HG03196 (cell line): ENCODE results near the gene TSC22D1.
A peak's percentile ranks its signal among the peaks of the same experiment; 100 is the strongest.
"Not testable (repeated sequence)": the region's sequence is repeated elsewhere in the genome, so short reads cannot be mapped to it uniquely, and the experiment has no call there.

ENCODE experiments used
- ATAC-seq: cut with Tn5 transposase; IDR thresholded peaks from one replicate; pipeline ENCODE4 v1.9.1; 2021; ENCODE audit not compliant: unreplicated experiment

Gene TSC22D1

GRCh38 chr13:44575741-44576350 is at the start of gene TSC22D1:
Gene TSC22D1 (minus strand): TSS chr13:44576330. CDS start chr13:44576074, 256 bp downstream.
- ATAC-seq = no peak

- ATAC-seq = no peak
Observed at GRCh38 chr13:44622708-44623107, 46.6 kb upstream of the TSC22D1 start.

GRCh38 chr13:44622261-44622660 is 46.1 kb upstream of the TSC22D1 start:
- ATAC-seq = no peak

- no peak for ATAC-seq
Observed at GRCh38 chr13:44620057-44620456, 43.9 kb upstream of the TSC22D1 start.

- no peak for ATAC-seq
Observed at GRCh38 chr13:44619651-44620050, 43.5 kb upstream of the TSC22D1 start.

GRCh38 chr13:44618326-44618725 is 42.2 kb upstream of the TSC22D1 start:
- ATAC-seq = no peak

- ATAC-seq = no peak
Observed at GRCh38 chr13:44617648-44618047, 41.5 kb upstream of the TSC22D1 start.

- no peak for ATAC-seq
Observed at GRCh38 chr13:44609137-44609536, 33.0 kb upstream of the TSC22D1 start.

GRCh38 chr13:44605721-44606120 is 29.6 kb upstream of the TSC22D1 start:
- ATAC-seq = no peak

- ATAC-seq = no peak
Observed at GRCh38 chr13:44605275-44605674, 29.1 kb upstream of the TSC22D1 start.

- ATAC-seq = no peak
Observed at GRCh38 chr13:44601586-44601985, 25.5 kb upstream of the TSC22D1 start.

- not testable (repeated sequence) for ATAC-seq
Observed at GRCh38 chr13:44593861-44594592, 17.9 kb upstream of the TSC22D1 start.

- no peak for ATAC-seq
Observed at GRCh38 chr13:44592216-44592847, 16.2 kb upstream of the TSC22D1 start.

- no peak for ATAC-seq
Observed at GRCh38 chr13:44591316-44591715, 15.2 kb upstream of the TSC22D1 start.

GRCh38 chr13:44583137-44583536 is 7.0 kb upstream of the TSC22D1 start:
- ATAC-seq = no peak

GRCh38 chr13:44578067-44578400 is 1.9 kb upstream of the TSC22D1 start:
- no peak for ATAC-seq

- peak; percentile 63 for ATAC-seq
Observed at GRCh38 chr13:44577236-44578066, 1.3 kb upstream of the TSC22D1 start.

- ATAC-seq = peak; percentile 18
Observed at GRCh38 chr13:44576351-44577235, 463 bp upstream of the TSC22D1 start.

- no peak for ATAC-seq
Observed at GRCh38 chr13:44575035-44575434, 1.1 kb downstream of the TSC22D1 start.

GRCh38 chr13:44574466-44574855 is 1.7 kb downstream of the TSC22D1 start:
- no peak for ATAC-seq
